GM10847 (cell line): Measurements from ENCODE around the gene TSPAN33.

Experiments
- POLR2A ChIP-seq: IDR thresholded peaks from 2 replicates; pipeline ENCODE4 v1.6.1; 2011; ENCODE audit not compliant: insufficient read length; ENCODE audit errors: extremely low read depth

Gene TSPAN33

GRCh38 chr7:129144095-129144833, at the start of gene TSPAN33:
Gene TSPAN33 (plus strand): TSS chr7:129144707. CDS start chr7:129144981, 274 bp downstream.
- peak; percentile 48 for TF ChIP-seq POLR2A

- TF ChIP-seq POLR2A = no peak
These were observed 49.2 kb upstream of the TSPAN33 start for GRCh38 chr7:129095258-129095657.

GRCh38 chr7:129098409-129099084, 46.0 kb upstream of the TSPAN33 start:
- TF ChIP-seq POLR2A = no peak

GRCh38 chr7:129100827-129101166, 43.7 kb upstream of the TSPAN33 start:
- TF ChIP-seq POLR2A = no peak

GRCh38 chr7:129101746-129102145, 42.8 kb upstream of the TSPAN33 start:
- TF ChIP-seq POLR2A = no peak

- no peak for TF ChIP-seq POLR2A
These were observed 40.8 kb upstream of the TSPAN33 start for GRCh38 chr7:129103561-129104324.

GRCh38 chr7:129108581-129108980, 35.9 kb upstream of the TSPAN33 start:
- TF ChIP-seq POLR2A = no peak

- TF ChIP-seq POLR2A = no peak
These were observed 34.1 kb upstream of the TSPAN33 start for GRCh38 chr7:129110258-129110981.

- TF ChIP-seq POLR2A = no peak
These were observed 33.5 kb upstream of the TSPAN33 start for GRCh38 chr7:129110982-129111376.

GRCh38 chr7:129115676-129116075, 28.8 kb upstream of the TSPAN33 start:
- TF ChIP-seq POLR2A = no peak

GRCh38 chr7:129118182-129118581, 26.3 kb upstream of the TSPAN33 start:
- no peak for TF ChIP-seq POLR2A

- TF ChIP-seq POLR2A = no peak
These were observed 25.5 kb upstream of the TSPAN33 start for GRCh38 chr7:129118976-129119375.

- TF ChIP-seq POLR2A = no peak
These were observed 22.3 kb upstream of the TSPAN33 start for GRCh38 chr7:129122078-129122750.

- TF ChIP-seq POLR2A = no peak
These were observed 21.6 kb upstream of the TSPAN33 start for GRCh38 chr7:129122751-129123509.

GRCh38 chr7:129123510-129123857, 21.0 kb upstream of the TSPAN33 start:
- no peak for TF ChIP-seq POLR2A

- no peak for TF ChIP-seq POLR2A
These were observed 18.2 kb upstream of the TSPAN33 start for GRCh38 chr7:129126314-129126713.
